Activated CD8-positive, alpha-beta memory T cell treated with anti-CD3 and anti-CD28 coated beads for 36 hours (primary cell): Measurements from ENCODE around the gene DSG1. TPM values are rescaled to one million over a fixed set of nuclear protein-coding genes. Genes with fewer than 3 reads are reported as not detected.
"Not testable (repeated sequence)": the region's sequence is repeated elsewhere in the genome, so short reads cannot be mapped to it uniquely, and the experiment has no call there.

ENCODE experiments used
- CTCF ChIA-PET: fragments of 350-600 bp; sonication (Branson Sonifier 250); formaldehyde crosslinking; loops from one replicate; lab custom pipeline; 2021; ENCODE audit warnings: antibody characterized with exemption; lab: Charles Lee
- POLR2A ChIA-PET: fragments of 350-600 bp; sonication (Branson Sonifier 250); formaldehyde crosslinking; loops from one replicate; lab custom pipeline; 2021; ENCODE audit warnings: antibody characterized with exemption; lab: Charles Lee
- total RNA-seq, 2 experiments: library from RNA; stranded (reverse); gene quantifications; one replicate each; pipeline ENCODE4 v1.2.3, GENCODE V29; 2021

DSG1 gene
- total RNA-seq, 2 experiments from 2014 or later = not detected

DNA sequence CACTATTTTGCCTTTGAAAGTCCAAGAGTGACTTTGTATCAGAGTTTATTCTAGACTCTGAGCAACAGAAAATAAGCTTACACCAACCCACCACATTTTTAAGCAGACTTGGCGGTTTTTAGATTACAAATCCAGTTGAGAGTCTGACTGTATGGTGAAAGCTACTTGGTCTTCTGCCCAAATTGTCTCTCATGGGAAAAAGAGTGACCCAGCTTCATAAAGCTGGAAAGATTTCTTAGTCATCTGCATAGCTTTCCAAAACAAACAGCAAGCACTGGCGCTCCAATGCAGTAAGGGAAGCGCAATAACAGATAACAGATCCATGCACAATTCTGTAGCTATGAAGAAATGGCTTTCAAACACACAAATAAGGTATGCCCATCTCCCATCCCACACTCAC, 7.1 kb downstream of the DSG1 start:
- CTCF ChIA-PET = interaction anchor here (0.5 kb wide), 1 partner anchor 328 kb away, joined by 3 read pairs; no protein-coding TSS in a partner anchor
- POLR2A ChIA-PET = no interaction called here

DNA sequence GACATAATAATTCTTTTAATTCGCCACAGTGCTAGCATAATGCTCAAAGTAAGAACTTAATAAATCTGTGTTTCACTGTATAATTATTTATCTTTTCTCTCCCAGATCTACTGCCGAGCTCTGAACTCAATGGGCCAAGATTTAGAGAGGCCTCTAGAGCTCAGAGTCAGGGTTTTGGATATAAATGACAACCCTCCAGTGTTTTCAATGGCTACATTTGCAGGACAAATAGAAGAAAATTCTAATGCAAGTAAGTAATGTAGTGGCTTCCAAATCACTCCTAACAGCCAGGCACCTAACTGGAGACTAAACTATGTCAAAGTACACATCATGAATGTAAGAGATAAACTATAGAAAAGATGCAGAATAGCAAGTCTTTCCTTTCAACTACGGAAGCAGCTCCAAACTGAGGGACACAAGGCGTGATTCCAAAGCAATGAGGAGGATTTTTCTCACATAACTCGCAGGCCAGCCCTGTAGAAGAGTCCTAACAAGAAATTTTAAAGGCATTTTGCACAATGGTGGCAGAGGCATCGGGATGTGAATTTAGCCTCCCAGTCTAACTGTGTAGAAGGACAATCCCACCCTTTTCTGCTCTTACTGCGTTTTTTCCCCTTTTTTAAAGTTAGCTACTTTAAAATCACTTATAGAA, 12.0 kb downstream of the DSG1 start:
- POLR2A ChIA-PET = no interaction called here

DNA sequence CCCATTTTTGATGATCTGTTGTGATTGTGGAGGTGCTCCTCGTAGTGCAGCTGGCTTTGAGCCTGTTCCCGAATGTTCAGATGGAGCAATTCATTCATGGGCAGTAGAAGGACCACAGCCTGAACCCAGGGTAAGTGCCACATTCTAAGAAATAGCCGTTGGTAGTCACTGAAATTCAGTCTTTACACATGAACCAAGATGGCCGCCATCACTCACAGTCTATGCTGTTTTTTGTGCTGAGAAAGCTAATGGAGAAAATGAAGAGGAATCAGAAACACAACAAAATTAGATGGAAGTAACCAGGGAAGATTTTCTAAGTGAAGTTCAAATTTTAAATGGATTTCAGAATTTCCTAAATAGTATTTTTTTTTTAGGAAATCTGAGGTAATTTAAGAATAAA, 25.5 kb downstream of the DSG1 start:
- ChIA-PET CTCF (no interaction called here), POLR2A (no interaction called here)

More for the DNA sequence above, 12.0 kb downstream of the DSG1 start:
- CTCF ChIA-PET = no interaction called here

DNA sequence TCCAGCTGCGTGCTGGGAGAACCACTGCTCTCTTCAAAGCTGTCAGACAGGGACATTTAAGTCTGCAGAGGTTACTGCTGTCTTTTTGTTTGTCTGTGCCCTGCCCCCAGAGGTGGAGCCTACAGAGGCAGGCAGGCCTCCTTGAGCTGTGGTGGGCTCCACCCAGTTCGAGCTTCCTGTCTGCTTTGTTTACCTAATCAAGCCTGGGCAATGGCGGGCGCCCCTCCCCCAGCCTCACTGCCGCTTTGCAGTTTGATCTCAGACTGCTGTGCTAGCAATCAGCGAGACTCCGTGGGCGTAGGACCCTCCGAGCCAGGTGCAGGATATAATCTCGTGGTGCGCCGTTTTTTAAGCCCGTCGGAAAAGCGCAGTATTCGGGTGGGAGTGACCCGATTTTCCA, 35.4 kb downstream of the DSG1 start:
- CTCF ChIA-PET, POLR2A ChIA-PET: not testable (repeated sequence)

DNA sequence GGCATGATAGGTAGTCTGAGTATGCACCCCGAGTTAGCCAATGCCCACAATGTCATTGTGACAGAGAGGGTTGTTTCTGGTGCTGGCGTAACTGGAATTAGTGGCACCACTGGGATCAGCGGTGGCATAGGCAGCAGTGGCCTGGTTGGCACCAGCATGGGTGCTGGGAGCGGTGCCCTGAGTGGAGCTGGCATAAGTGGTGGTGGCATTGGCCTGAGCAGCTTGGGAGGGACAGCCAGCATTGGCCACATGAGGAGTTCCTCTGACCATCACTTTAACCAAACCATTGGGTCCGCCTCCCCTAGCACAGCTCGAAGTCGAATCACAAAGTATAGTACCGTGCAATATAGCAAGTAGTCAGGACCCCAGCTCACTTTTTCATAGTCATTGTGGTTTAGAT, 37.0 kb downstream of the DSG1 start:
- CTCF ChIA-PET = no interaction called here

DNA sequence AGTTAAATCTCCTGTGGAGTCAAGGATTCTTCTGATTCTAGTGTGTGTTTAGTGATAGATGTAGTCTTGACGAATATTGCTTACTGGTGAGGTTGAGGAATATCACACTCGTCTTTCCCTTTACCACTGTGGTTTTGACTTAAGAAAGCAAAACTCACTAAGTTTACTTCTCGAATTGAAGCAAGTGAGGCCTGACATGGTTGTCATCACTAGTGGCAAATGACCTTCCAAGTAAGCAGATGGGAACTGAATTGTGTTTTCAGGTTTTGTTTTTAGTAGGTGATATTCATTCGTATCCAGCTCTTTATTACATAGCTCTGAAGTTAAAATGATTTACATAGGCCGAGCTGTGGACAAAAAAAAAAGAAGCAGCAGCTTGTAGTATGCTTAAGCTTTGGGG, 38.1 kb downstream of the DSG1 start:
- CTCF ChIA-PET = no interaction called here
- POLR2A ChIA-PET = no interaction called here

More for the DNA sequence above, 37.0 kb downstream of the DSG1 start:
- POLR2A ChIA-PET = no interaction called here

DNA sequence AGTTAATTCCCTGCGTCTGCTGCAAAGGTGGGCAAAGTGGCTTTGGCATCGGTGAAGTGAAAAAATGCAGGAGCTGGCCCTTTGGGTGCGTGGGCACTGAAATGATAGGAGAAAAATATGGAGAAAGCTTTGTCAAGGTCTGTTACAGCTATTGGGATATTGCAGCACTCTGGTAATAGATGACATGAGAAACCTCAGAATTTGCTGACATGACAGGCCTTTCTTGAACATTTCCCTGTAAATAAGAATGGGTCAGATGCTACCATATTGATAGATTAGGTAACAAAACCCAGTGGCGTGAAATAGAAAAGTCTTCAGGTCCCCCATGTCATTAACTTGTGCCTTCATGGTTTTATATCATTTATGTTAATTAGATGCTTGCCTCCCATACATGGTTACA, 46.2 kb downstream of the DSG1 start:
- CTCF ChIA-PET = no interaction called here
- POLR2A ChIA-PET = no interaction called here

DNA sequence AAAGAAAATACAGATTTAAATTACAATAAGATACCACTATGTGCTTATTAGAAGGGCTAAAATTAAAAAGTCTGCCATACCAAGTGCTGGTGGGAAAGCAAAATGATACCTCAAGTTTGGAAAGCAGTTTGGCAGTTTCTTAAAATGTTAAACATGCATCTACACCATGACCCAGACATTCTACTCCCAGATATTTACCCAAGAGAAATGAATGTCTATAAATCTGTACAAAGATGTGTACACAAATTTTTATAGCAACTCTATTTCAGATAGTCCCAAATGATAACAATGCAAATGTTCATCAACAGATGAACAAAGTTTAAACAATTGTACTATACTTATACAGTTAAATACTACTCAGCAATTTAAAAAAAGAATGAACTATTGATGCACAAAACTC, 51.5 kb downstream of the DSG1 start:
- ChIA-PET CTCF (no interaction called here), POLR2A (no interaction called here)

DNA sequence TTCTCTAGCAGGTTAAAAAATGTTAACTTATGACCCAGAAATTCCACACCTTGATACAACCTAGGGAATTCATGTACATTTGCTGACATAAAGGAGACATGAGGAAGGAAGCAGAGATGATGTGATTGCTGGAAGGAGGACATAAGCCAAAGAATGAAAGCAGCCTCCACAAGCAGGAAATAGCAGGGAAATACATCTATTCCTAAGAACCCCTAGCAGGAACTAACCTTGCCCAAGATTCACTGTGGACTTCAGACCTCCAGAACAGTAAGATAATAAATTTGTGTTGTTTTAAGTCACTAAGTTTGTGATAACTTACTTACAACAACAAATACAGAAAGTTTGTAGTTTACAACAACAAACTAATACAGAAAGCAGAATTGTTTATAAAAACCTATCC, 54.0 kb downstream of the DSG1 start:
- ChIA-PET POLR2A (no interaction called here), CTCF (no interaction called here)

DNA sequence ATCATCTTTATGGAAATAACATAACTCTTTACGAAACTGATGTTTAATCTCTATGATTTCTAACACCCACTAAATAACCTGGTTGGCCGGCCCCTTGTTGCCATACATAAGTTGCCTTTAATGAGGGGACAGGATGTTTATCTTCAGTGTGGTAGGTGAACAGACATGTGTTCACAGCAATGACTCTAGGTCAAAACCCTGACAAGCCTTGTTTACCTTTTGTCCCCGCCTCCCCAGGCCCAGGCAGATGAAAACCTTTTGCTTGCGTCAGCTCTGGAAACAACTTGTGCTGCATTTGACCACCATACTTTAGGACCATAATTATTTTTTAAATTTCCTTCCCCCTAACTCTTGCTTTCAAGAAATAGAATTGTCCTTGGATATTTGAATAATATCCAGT, 55.7 kb downstream of the DSG1 start:
- POLR2A ChIA-PET = no interaction called here
- CTCF ChIA-PET = no interaction called here

DNA sequence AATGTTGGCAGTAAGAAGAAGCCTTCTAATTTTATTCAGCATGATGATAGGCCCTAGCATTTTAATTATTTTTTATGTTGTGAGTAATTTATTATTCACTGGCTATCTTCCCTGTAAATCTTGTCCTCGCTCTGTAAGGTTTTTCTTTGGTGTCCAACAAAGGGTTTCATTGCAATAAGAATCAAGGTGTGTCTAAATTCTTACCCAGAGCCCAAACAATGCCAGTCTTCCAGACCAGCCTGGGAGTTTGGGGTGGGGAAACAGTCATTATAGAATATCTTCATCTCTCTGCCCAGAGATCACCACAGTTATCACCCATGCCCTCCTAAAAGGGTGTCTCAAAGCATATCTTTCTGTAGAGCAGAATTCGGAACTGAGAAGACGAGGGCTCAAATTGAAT, 58.5 kb downstream of the DSG1 start, which contains the start of gene DSG4:
TSS of gene DSG4 (plus strand) at position 301 of the 400 bp plus-strand sequence. CDS start 135 bp downstream, outside the sequence.
- POLR2A ChIA-PET = no interaction called here
- CTCF ChIA-PET = no interaction called here

DNA sequence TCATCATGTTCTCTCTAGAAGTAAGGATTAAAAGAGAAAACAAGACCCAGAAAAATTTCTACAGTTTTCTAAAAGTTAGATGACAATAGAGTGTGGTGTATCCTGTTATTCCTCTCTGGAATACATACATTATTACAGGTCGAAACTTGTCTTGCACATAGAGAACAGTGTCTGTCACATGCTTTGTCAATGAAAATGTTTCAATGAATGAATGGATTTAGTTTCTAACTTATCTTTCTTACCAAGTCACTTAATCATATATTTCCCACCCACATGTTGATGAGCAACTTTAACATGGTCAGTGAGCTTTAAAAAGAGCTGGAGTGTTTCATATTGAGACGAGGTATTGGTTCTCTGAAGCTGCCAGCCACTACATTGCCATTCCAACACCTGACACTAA, 63.0 kb downstream of the DSG1 start:
- POLR2A ChIA-PET = no interaction called here
- CTCF ChIA-PET = no interaction called here

DNA sequence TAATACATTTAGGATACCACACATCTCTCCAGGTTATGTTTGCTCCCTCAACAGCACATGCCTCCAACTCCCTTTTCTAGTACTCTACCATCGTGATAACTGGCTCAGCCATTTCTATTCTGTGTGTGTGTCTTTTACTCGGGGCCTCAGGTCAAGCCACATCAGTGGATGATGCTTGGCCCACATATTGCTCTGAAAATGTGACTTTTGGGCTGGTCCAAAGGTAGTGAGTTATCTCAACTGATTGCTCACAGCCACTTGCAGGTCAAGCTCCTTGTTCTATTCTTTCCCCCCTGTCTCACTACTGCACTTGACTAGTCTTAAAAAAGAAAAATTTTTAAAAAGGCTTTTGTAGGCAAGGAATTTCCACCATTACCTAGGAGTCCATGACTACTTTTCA, 64.1 kb downstream of the DSG1 start:
- ChIA-PET POLR2A (no interaction called here), CTCF (no interaction called here)

DNA sequence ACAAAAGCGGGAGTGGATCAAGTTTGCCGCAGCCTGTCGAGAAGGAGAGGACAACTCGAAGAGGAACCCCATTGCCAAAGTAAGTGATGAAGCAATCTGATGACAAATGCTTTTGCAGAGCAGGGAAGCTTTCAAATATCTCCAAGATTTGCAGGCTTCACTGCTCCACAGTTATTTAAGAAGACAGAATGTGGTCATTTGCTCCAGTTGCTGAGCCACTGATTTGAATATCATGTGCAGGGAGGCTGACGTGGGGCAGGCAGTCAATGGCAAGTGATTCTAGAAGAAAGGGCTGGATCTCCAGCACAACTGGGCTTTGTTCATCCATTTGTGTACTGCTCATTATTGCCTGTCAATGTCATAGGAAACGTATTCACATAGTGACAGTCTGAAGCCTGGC, 68.8 kb downstream of the DSG1 start:
- ChIA-PET CTCF (no interaction called here), POLR2A (no interaction called here)

DNA sequence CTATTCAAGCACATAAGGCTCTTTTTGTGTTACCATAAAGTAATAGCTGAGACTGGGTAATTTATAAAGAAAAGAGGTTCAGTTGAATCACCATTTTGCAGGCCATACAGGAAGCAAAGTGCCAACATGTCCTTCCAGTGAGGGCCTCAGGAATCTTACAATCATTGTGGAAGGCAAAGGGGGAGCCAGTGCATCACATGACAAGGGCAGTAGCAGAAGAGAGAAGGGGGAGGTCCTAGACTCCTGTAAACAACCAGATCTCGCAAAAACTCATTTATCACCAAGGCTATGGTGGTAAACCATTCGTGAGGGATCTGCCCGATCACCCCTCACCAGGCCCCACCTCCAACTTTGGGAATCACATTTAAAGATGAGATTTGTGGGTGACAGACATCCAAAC, 75.3 kb downstream of the DSG1 start:
- ChIA-PET CTCF (no interaction called here), POLR2A (no interaction called here)

DNA sequence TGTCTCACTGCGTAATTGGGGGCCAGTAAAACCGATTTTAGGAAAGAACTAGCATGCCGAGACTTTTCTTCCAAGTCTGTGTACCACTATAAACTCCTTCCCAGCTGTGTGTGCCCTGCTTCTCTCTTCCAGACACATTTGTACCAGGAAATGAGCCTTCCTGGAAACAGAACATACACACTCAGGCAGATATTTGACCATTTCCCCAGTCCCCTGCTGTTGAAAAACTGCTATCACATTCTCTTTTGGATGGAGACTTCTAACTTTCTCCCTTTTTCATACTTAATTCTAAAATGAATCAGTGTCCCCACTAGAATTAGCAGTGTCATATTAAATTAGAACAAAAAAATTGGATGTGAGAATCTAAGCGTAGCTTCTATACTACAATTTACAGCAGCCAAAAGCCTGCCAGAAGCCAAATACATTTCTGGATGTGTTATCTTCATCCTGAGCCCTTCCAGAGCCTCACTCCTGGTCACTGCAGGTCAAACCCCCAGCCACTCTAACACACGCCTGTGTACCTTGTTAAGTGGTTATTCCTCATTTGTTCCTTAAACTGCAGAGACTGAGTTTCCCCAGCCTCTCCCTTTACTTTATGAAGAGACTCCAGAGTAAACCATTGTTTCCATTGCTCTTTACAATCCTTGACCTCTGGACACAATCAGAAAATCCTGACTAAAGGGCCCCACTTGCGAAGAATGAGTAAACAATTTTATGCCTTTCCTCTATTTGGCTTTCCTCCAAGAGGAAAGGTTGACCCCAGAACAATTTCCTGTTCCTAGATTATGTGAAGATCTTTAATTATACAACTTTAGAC, 79.0 kb downstream of the DSG1 start:
- POLR2A ChIA-PET = no interaction called here

DNA sequence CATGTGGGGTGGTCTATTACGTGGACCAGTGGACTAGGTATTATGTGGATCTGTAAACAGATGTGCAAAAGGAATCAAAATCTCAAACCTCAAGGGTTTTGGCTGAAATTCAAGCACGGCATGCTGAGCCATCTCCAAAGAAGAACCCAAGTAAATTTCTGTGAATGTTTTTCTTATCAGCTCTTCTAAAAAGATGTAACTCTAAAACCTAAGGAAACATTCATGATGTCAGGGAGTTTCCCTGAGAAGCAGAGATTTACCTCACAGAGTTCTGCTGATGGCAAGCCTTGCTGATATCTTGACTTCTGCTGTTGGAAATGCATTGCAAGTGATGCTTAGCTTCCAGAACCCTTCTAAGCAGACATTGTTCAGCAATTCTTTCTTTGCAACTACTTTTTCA, 80.2 kb downstream of the DSG1 start:
- CTCF ChIA-PET = no interaction called here
- POLR2A ChIA-PET = no interaction called here

More for the DNA sequence above, 79.0 kb downstream of the DSG1 start:
- CTCF ChIA-PET = no interaction called here

DNA sequence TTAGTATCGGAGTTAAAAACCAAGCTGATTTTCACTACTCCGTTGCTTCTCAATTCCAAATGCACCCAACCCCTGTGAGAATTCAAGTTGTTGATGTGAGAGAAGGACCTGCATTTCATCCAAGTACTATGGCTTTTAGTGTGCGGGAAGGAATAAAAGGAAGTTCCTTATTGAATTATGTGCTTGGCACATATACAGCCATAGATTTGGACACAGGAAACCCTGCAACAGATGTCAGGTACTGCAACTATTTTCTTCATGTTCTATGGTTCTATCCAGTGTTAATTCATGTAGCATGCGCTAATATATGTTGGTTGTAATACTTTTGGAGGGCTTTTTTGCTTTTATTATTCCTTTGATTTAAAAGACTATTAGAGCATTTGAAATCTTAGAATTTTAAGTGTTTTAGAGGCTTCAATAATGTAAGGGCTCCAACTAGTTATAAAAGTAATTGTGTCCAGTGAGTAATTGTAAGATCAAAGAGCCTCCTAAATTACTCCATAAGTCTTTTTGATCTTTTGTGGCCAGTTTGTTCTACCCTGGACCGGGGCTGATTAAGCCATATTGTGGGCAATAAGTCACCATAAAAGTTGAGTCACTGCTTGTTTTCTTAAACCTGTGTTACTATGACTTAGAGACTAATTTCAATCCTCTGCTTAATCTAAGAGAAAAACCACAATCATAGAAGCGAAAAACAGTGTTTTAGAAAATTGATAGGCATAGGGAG, 81.5 kb downstream of the DSG1 start:
- ChIA-PET CTCF (no interaction called here), POLR2A (no interaction called here)

DNA sequence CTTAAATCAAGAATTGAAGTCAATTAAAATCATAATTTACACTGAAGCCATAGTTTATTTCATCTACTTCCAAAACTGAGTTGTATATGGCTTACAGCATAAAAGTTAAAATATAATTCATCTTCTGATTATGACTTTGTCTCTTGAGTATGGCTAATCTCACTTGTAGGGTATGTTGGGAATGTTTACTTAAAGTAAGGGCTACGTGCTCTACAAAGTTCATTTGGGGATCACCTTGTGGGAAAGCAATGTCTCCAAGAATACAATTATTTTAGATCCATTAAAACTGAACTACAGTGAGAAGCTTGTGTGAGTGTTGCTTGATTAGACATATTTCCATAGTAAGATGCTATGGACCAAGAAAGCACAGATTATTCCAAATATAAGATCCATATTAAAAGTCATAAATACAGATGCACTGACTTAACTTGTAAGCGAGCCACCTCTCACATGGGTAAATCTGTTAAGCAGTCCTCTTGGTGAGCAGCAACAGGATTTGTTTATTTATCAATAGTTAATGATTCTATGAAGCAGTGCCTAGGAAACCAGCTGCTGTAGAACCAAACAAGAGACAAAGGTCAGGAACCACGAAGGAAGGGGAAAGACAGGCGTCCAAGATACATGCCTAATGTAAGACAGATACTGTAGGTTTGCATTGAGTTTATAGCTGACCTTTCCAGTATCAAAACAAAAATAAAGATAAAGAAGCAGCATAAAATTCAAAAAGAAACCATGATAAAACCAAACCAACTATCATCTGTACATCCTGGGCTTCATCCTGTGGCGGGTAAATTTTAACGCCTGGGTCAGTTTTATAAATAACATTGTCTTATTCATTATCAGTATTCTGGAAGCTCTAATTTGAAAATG, 83.4 kb downstream of the DSG1 start:
- ChIA-PET CTCF (no interaction called here), POLR2A (no interaction called here)

DNA sequence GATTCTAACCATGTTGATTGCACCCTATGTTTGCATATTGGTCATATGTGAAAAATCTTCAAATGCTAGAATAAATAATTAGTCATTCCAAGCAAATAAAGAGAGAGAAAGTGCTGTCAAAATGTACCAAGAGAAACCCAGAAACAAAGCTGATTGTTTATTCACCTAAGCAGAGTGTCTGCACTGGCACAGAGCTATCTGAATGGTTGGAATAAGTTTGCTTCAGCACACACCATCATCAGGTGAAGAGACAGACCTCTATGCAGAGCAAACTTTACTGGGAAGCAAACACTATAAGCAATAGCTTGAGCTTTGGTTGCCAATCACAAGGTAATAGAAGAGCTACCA, 84.0 kb downstream of the DSG1 start:
- POLR2A ChIA-PET = no interaction called here
- CTCF ChIA-PET = no interaction called here
